Activated naive CD8-positive, alpha-beta T cell treated with anti-CD3 and anti-CD28 coated beads for 36 hours (primary cell): ENCODE data around the gene DHCR7. TPM values are rescaled to one million over a fixed set of nuclear protein-coding genes. Genes with fewer than 3 reads are reported as not detected.

Experiments used
- DNase-seq: peaks from one replicate; pipeline ENCODE4 v3.0.0; 2021
- H3K27ac Mint-ChIP-seq: one replicate; pipeline ENCODE4 v1.8.0; 2022; ENCODE audit warnings: mild to moderate bottlenecking, moderate library complexity, mixed read lengths
- H3K27me3 Mint-ChIP-seq: one replicate; pipeline ENCODE4 v1.8.0; 2022; ENCODE audit warnings: mild to moderate bottlenecking, mixed read lengths
- H3K36me3 Mint-ChIP-seq: one replicate; pipeline ENCODE4 v1.8.0; 2021; ENCODE audit warnings: mild to moderate bottlenecking, mixed read lengths
- H3K4me1 Mint-ChIP-seq: one replicate; pipeline ENCODE4 v1.8.0; 2021; ENCODE audit warnings: mixed read lengths
- H3K4me3 Mint-ChIP-seq: one replicate; pipeline ENCODE4 v1.8.0; 2022; ENCODE audit warnings: mild to moderate bottlenecking, moderate library complexity, mixed read lengths
- H3K9me3 Mint-ChIP-seq: one replicate; pipeline ENCODE4 v1.8.0; 2022; ENCODE audit warnings: mixed read lengths
- total RNA-seq, 2 experiments: library from RNA; stranded (reverse); gene quantifications; one replicate each; pipeline ENCODE4 v1.2.3, GENCODE V29; 2021

Gene DHCR7
- total RNA-seq, 2 experiments from 2014 or later = 77.2 to 87.3 TPM

DNA sequence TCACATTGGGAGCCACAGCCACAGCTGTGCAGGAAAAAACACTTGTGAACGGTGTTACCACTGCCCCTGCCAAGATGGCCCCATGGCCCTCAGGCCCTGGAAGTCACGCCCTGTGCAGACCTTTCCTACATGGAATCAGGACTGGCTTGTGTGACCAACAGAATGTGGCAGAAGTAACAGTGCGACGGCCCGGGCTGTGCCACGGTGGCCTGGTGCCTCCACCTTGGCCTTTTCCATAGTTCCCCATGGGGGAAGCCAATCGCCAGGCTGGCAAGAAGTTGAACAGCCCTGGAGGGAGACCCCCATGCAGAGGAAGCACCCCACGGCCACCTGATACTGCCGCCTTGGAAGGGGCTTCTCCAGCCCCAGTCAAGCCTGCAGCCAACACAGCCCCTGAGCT lies 48.0 kb downstream of the DHCR7 start:
- Mint-ChIP-seq H3K27ac (no peak overlapping the region), H3K9me3 (no peaks in the 10 kb centered on the region), H3K36me3 (no peaks in the 10 kb centered on the region), H3K27me3 (no peaks in the 10 kb centered on the region), H3K4me3 (no peak overlapping the region), H3K4me1 (no peaks in the 10 kb centered on the region)
- DNase-seq = no peak

DNA sequence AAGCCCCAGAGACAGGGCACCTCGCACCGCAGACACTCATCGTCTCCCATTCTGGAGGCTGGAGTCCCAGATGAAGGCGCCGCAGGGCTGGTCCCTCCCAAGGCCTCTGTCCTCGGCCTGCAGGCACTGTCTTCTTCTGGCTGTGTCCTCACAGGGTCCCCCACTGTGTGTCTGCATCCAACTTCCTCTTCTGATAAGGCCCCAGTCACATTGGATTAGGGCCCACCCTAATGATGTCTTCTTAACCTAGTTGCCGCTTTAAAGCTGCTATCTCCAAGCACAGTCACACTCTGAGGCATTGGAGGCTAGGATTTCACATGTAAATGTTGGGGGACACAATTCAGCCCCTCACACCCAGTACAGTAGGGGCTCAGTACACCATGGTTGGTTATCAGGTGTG lies 48.9 kb downstream of the DHCR7 start:
- Mint-ChIP-seq H3K36me3 (no peaks in the 10 kb centered on the region), H3K27ac (no peak overlapping the region), H3K4me3 (no peak overlapping the region), H3K9me3 (no peaks in the 10 kb centered on the region), H3K4me1 (no peaks in the 10 kb centered on the region), H3K27me3 (no peaks in the 10 kb centered on the region)
- no peak for DNase-seq

DNA sequence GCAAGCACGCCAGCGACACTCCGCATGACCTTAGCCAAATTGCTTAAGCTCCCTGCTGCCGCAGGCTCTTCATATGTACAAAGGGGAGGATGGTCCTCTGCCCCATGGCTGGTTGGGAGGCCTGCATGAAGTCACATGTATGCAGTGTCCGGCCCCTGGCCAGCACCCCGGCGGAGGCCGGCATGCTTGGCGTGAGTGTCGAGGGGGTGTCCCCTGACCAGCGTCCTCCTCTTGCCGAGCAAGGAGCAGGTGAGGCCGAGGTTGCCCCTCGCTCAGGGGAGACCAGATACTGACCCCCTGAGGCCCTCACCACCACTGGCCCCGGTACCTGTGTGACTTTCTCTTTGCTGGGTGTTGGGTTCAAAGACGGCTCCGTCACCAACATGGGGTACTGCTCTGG lies 50.2 kb downstream of the DHCR7 start:
- Mint-ChIP-seq H3K4me3 (no peak overlapping the region), H3K27me3 (no peaks in the 10 kb centered on the region), H3K36me3 (no peaks in the 10 kb centered on the region), H3K9me3 (no peaks in the 10 kb centered on the region), H3K4me1 (no peaks in the 10 kb centered on the region), H3K27ac (no peak overlapping the region)
- no peak for DNase-seq

DNA sequence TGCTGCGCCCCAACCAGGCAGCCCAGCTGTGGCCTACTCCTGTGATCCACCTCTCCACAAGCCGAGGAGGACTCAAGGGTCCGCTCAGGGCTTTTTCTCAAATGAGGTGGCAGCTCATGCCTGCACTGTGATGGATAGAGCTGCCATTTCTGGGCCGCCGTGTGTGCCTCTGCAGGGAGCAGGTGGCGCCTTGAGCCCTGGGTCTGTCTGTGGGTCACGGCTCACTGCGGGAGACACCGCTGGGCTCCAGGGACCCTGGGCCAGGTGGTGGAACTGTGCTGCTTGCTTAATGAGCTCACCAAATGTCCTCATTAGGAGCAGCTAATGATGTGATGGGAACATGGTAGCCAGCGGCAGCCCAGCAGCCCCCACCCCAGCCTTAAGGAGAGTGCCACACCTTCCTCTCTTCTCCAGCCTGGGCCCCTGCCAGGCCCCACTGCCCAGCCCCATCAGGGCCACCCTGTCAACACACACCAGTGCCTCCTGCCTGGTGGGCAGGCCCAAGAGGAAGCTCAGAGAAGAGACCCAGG lies 50.8 kb downstream of the DHCR7 start:
- H3K36me3 Mint-ChIP-seq = no peaks in the 10 kb centered on the region
- H3K9me3 Mint-ChIP-seq = no peaks in the 10 kb centered on the region
- no peak overlapping the region for H3K27ac Mint-ChIP-seq
- DNase-seq = no peak
- H3K4me1 Mint-ChIP-seq = no peaks in the 10 kb centered on the region
- H3K4me3 Mint-ChIP-seq = no peak overlapping the region
- H3K27me3 Mint-ChIP-seq = no peaks in the 10 kb centered on the region

DNA sequence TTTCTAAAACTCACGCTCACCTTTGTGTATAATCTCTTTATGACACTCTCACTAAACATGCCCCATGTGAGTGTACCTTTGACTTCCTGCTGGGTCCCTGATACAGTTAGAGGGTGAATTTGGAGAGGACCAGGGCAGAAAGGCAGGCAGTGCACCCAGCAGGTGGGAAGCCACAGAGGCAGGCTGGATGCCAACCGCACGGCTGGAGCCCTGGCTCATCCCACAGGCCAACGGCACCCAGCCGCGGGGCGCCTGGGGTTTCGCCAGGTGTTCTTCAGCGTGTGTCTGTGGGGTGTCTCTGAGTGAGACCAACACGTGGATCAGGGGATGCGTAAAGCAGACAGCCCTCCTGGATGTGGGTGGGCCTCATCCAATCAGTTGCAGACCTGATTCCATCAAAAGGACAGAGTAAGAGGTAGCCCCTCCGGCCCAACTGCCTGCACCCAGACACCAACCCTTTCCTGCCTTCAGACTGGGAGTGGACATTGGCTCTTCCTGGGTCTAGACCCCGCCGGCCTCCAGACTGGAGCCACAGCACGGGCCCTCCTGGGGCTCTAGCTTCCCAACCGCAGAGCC lies 51.6 kb downstream of the DHCR7 start:
- Mint-ChIP-seq H3K4me3 (no peak overlapping the region), H3K9me3 (no peaks in the 10 kb centered on the region), H3K27me3 (peaks cover 4% of the 10 kb centered on the region), H3K27ac (no peak overlapping the region), H3K36me3 (no peaks in the 10 kb centered on the region), H3K4me1 (no peaks in the 10 kb centered on the region)
- DNase-seq = no peak

DNA sequence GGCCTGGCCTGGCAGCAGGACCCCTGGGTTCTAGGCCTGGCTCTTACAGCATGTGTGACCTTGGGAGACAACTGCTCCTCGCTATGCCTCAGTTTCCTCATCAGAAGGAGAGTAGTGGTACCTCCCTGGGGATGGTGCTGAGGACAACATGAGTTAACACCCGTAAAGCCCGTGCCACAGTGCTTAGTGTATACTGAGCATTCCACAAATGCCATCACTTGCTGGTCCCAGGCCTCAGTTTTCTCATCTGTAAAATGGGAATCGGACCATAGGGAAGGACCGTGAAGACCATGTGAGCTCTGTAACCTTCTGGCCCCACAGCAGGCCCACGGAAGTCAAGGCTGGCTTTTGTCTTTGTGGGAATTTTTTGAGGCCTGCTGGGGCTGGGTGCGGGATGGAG lies 52.4 kb downstream of the DHCR7 start:
- DNase-seq = no peak
- Mint-ChIP-seq H3K4me3 (no peak overlapping the region), H3K4me1 (no peaks in the 10 kb centered on the region), H3K27ac (no peak overlapping the region), H3K36me3 (no peaks in the 10 kb centered on the region), H3K9me3 (no peaks in the 10 kb centered on the region), H3K27me3 (peaks cover 4% of the 10 kb centered on the region)

DNA sequence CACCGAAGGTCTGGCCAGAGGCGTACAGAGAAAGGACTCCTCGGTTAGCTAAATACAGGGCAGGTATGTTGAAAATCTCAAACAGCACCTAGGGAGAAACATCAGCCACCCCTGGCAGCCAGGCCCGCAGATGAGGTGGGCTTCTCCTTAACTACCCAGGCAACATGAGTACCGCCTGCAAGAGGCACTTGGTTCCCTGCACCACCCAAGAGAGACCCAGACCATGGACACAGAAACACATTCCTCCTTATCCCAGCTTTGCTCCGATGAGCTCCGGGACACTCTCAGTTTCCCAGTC lies 53.0 kb downstream of the DHCR7 start:
- Mint-ChIP-seq H3K36me3 (no peaks in the 10 kb centered on the region), H3K4me3 (no peak overlapping the region), H3K4me1 (no peaks in the 10 kb centered on the region), H3K9me3 (no peaks in the 10 kb centered on the region), H3K27me3 (peaks cover 4% of the 10 kb centered on the region), H3K27ac (no peak overlapping the region)
- no peak for DNase-seq

DNA sequence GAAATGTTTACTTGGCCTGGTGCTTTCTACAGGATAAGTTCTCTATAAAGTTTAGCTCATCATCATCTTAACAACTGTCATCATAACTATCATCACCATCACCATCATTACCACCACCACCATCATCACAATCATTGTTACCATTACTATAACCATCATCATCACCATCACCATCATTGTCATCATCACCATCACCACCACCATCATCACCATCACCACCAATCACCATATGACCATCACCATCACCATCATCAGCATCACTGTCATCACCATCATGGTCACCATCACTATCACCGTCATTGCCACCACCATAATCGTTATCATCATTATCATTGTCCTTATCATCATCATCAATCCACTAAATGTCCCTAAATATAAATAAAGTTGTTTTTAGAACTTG lies 54.9 kb downstream of the DHCR7 start:
- Mint-ChIP-seq H3K27me3 (peaks cover 6% of the 10 kb centered on the region), H3K4me1 (no peaks in the 10 kb centered on the region), H3K36me3 (no peaks in the 10 kb centered on the region)

DNA sequence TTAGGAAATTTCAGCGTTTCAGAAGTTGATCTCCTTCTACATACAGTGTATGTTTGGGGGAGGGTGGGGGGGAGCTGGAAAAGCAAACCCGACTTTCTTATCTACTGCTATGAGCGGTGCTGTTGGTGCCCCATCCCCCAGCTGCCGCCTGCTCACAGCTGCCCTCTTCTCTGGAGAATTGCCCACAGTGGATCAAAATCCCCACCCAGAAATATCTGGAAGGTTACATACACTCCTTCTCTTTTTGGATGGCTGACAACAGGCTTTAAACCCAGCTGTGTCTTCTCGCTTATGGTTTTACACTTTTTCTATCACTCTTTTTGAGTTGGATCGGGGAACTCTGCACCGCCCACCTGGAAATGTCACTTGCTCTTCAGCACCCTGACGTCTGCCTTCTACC lies 56.4 kb downstream of the DHCR7 start:
- peaks cover 17% of the 10 kb centered on the region for H3K27me3 Mint-ChIP-seq
- H3K4me1 Mint-ChIP-seq = no peaks in the 10 kb centered on the region
- H3K36me3 Mint-ChIP-seq = no peaks in the 10 kb centered on the region
- no peak overlapping the region for H3K27ac Mint-ChIP-seq
- no peak for DNase-seq
- peaks cover 3% of the 10 kb centered on the region for H3K9me3 Mint-ChIP-seq
- H3K4me3 Mint-ChIP-seq = no peak overlapping the region

More for the DNA sequence above, 54.9 kb downstream of the DHCR7 start:
- no peaks in the 10 kb centered on the region for H3K9me3 Mint-ChIP-seq
- no peak overlapping the region for H3K27ac Mint-ChIP-seq
- no peak for DNase-seq
- no peak overlapping the region for H3K4me3 Mint-ChIP-seq

DNA sequence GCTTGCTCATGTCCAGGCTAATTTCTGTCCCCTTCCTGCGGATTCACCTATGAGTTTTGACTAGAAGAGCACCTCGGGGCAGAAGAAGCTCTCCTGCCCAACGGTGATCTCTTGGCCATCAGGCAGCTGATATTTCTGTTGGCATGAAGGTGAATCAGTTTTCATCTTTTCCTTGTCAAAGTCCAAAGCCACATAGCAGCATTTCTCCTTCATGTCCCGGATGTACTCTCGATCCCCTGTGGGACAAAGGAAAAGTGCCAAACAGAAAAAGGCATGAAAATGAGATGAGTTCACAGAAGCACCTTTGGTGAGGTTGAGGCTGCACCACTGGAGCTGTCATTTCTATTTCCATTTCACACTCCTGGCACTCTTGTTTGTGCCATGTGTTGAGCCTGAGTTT lies 56.8 kb downstream of the DHCR7 start:
- no peaks in the 10 kb centered on the region for H3K4me1 Mint-ChIP-seq
- H3K4me3 Mint-ChIP-seq = no peak overlapping the region
- H3K27me3 Mint-ChIP-seq = peaks cover 17% of the 10 kb centered on the region
- peaks cover 3% of the 10 kb centered on the region for H3K9me3 Mint-ChIP-seq
- H3K27ac Mint-ChIP-seq = no peak overlapping the region
- DNase-seq = no peak
- no peaks in the 10 kb centered on the region for H3K36me3 Mint-ChIP-seq

DNA sequence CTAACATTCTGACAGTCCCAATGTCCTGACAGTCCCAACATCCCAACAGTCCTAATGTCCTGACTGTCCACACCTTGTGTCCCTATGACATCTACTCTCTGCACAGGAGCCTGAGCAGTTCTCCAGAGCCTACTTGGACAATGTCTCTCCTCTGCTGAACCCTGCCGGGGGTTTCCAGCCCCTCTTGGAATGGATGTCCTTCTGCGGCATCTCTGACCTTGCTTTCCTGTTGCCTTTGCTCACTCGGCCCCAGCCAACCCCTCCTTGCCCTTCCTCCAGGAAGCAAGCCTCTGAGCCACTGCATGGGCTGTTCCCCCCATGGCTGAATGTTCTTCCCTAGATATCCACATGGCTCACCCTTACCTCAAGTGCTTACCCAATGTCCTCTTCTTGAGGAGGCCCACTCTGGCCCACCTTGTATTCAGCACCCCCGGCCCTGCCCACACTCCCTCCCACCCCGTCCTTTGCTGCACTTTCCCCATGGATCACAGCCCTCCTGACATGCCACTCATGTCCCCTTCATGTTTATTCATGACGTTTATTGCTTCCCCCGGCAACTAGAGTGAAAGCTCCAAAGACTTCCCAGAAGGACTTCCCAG lies 59.5 kb downstream of the DHCR7 start:
- H3K4me3 Mint-ChIP-seq = no peak overlapping the region
- H3K27ac Mint-ChIP-seq = peak overlapping the region; percentile 7
- DNase-seq = no peak
- H3K27me3 Mint-ChIP-seq = peaks cover 22% of the 10 kb centered on the region
- H3K9me3 Mint-ChIP-seq = peaks cover 3% of the 10 kb centered on the region
- no peaks in the 10 kb centered on the region for H3K36me3 Mint-ChIP-seq
- H3K4me1 Mint-ChIP-seq = no peaks in the 10 kb centered on the region

DNA sequence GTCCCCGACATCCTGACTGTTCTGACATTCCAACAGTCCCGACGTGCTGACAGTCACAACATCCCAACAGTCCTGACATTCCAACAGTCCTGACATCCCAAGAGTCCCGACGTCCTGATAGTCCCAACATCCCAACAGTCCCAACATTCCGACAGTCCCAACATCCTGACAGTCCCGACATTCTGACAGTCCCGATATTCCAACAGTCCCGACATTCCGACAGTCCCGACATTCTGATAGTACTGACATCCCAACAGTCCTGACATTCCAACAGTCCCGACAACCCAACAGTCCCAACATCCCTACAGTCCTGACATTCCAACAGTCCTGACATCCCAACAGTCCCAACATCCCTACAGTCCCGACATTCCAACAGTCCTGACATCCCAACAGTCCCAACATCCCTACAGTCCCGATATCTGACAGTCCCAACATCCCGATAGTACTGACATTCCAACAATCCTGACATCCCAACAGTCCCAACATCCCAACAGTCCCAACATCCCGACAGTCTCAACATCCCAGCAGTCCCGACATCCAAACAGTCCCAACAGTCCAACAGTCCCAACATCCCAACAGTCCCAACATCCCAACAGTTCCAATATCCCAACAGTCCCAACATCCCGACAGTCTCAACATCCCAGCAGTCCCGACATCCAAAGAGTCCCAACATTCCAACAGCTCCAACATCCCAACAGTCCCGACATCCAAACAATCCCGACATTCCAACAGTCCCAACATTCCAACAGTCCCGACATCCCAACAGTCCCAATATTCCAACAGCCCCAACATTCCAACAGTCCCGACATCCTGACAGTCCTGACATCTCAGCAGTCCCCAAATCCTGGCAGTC lies 60.2 kb downstream of the DHCR7 start:
- DNase-seq = no peak
- H3K9me3 Mint-ChIP-seq = peaks cover 3% of the 10 kb centered on the region
- peaks cover 22% of the 10 kb centered on the region for H3K27me3 Mint-ChIP-seq
- H3K4me1 Mint-ChIP-seq = no peaks in the 10 kb centered on the region
- H3K4me3 Mint-ChIP-seq = no peak overlapping the region
- no peaks in the 10 kb centered on the region for H3K36me3 Mint-ChIP-seq
- H3K27ac Mint-ChIP-seq = peak overlapping the region; percentile 7

DNA sequence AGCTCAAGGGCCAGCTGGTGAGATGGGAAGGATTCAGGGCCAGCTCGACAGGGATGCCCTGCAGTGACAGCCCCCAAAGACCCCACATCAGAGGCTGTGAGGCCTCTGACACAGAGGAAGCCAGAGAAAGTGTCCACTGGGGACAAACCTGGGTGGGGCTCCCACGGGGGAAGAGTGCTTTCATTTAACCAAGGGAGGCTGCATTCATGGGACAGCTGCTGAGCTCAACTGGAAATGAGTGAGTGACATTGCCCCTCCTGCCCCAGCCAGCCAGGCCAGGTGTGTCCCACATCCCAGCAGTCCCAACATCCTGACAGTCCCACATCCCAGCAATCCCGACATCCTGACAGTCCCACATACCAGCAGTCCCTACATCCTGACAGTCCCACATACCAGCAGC lies 61.0 kb downstream of the DHCR7 start:
- Mint-ChIP-seq H3K4me3 (no peak overlapping the region), H3K27ac (no peak overlapping the region), H3K27me3 (peaks cover 21% of the 10 kb centered on the region), H3K4me1 (no peaks in the 10 kb centered on the region), H3K9me3 (peaks cover 3% of the 10 kb centered on the region), H3K36me3 (no peaks in the 10 kb centered on the region)
- no peak for DNase-seq

DNA sequence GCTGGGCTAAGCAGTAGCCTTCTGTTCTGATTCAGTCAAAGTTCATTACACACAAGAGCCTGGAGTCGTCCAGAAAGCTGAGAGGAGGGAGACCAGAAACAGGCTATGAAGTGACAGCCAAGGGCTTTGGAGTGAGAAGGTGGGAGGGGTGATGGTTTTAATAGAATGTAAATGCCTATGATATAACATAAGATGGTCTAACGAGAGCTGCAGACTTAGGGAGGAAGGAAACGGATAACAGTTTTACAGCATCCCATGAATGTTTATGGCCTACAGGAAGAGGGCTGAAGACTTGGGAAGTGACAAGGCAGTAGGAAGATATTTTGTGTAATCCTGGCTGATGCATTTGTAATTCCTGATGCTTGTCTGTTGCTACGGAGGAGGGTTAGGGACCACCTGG lies 62.0 kb downstream of the DHCR7 start:
- H3K9me3 Mint-ChIP-seq = peaks cover 4% of the 10 kb centered on the region
- no peak overlapping the region for H3K4me3 Mint-ChIP-seq
- H3K27ac Mint-ChIP-seq = no peak overlapping the region
- peaks cover 24% of the 10 kb centered on the region for H3K27me3 Mint-ChIP-seq
- no peaks in the 10 kb centered on the region for H3K4me1 Mint-ChIP-seq
- peaks cover 1% of the 10 kb centered on the region for H3K36me3 Mint-ChIP-seq
- no peak for DNase-seq

DNA sequence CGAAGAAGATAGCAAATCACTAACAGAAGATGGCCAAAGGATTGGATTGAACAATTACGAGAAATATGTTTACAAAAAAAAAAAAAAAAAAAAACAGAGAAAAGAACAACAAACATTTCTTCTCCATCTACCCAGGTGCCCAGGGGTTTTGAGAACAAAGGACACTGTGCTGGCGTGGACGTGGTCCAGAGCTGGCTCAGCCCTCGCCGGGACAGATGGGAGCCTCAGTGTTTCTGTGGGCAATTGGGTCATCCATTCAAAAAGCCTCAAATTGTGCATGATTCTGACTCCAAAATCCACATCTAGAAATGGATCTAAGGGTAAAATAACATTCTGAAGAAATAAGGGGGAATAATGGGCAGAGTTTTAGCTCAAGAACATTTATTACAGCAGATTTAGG lies 63.1 kb downstream of the DHCR7 start:
- H3K4me1 Mint-ChIP-seq = no peaks in the 10 kb centered on the region
- peaks cover 4% of the 10 kb centered on the region for H3K9me3 Mint-ChIP-seq
- H3K27ac Mint-ChIP-seq = no peak overlapping the region
- no peak overlapping the region for H3K4me3 Mint-ChIP-seq
- H3K36me3 Mint-ChIP-seq = peaks cover 1% of the 10 kb centered on the region
- no peak for DNase-seq
- peaks cover 30% of the 10 kb centered on the region for H3K27me3 Mint-ChIP-seq

DNA sequence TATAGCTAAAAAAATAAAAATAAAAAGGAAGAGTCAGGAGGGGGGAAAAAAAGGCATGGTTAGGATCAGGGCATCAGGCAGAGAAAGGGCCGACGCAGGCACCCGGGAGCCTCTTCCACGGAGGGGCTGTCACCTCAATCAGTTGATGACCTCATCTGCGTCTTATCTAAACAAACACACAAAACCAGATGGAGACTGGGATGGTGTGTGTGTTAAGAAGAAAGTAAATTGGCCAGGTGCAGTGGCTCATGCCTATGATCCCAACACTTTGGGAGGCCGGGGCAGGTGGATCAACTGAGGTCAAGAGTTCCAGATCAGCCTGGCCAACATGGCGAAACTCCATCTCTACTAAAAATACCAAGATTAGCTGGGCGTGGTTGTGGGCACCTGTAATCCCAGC lies 63.6 kb downstream of the DHCR7 start:
- Mint-ChIP-seq H3K9me3 (peaks cover 4% of the 10 kb centered on the region), H3K4me1 (no peaks in the 10 kb centered on the region), H3K27me3 (peaks cover 33% of the 10 kb centered on the region), H3K36me3 (peaks cover 1% of the 10 kb centered on the region), H3K27ac (no peak overlapping the region), H3K4me3 (no peak overlapping the region)
- no peak for DNase-seq
